ENCODE data around the gene GALNT5. TPM values are rescaled to one million over a fixed set of nuclear protein-coding genes. Genes with fewer than 3 reads are reported as not detected.
"Not testable (repeated sequence)": the region's sequence is repeated elsewhere in the genome, so short reads cannot be mapped to it uniquely, and the experiment has no call there.

GALNT5 gene
- total RNA-seq, 1 donor from 2014 or later, result 2.2 TPM

DNA sequence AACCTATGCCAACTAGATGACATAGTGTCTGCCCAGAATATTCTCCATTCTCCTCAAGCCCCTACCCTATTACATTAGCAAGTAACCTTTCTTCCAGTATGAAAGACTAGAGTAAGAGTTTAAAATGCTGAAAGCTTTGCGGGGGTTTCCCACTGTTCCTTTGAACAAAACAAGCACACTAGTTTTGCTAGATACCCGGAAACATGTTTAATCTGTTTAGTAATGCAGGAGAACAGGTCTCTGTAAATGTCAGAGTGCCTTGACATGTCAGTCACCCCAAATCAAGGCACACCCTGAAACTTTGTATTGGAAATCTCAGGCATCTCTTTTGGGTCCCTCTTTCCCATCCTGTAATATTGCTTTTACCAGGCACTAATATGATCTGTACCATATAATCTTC, 11.6 kb downstream of the GALNT5 start:
- H3K9me3 Mint-ChIP-seq (ENCODE audit: unreplicated experiment), result peaks cover 1% of the 10 kb centered on the region
- no peak for TF ChIP-seq CTCF (IDR thresholded peaks at IDR 0.05; ENCODE audit: insufficient read depth, low read depth, low read length)
- TF ChIP-seq EZH2 (IDR thresholded peaks at IDR 0.05; ENCODE audit: insufficient read depth, low read length), result no peak
- H3K9me3 ChIP-seq (ENCODE audit: insufficient read depth, low read depth, low read length), result no peaks in the 10 kb centered on the region
- no peak overlapping the region for H3K27ac ChIP-seq (ENCODE audit: low read depth, low read length)
- no peaks in the 10 kb centered on the region for H3K36me3 ChIP-seq (ENCODE audit: insufficient read depth, low read length)
- no peaks in the 10 kb centered on the region for H3K27me3 ChIP-seq (ENCODE audit: insufficient read depth, low read length)
- no peak overlapping the region for H3K4me2 ChIP-seq (ENCODE audit: low read length)
- H3K79me2 ChIP-seq (ENCODE audit: insufficient read depth, low read length), result peaks cover 7% of the 10 kb centered on the region
- H3K4me3 ChIP-seq (ENCODE audit: insufficient read depth, low read depth, low read length), result no peak overlapping the region
- no peak overlapping the region for H2AFZ ChIP-seq (ENCODE audit: low read depth, low read length)
- no peaks in the 10 kb centered on the region for H4K20me1 ChIP-seq (ENCODE audit: insufficient read depth, low read length)
- DNase-seq (ENCODE audit: low read depth) (no peak), FAIRE-seq (no peak)
- H3K27me3 Mint-ChIP-seq (ENCODE audit: low read depth, unreplicated experiment), result no peaks in the 10 kb centered on the region
- no peaks in the 10 kb centered on the region for H3K36me3 Mint-ChIP-seq (ENCODE audit: low read depth, unreplicated experiment)
- H3K4me1 Mint-ChIP-seq (ENCODE audit: low read depth, unreplicated experiment), result peaks cover under 1% of the 10 kb centered on the region
- no peak overlapping the region for H3K4me3 Mint-ChIP-seq (ENCODE audit: unreplicated experiment)
- H3K9ac ChIP-seq (ENCODE audit: low read length), result no peak overlapping the region
- no peak overlapping the region for H3K27ac Mint-ChIP-seq (ENCODE audit: unreplicated experiment)
- no peaks in the 10 kb centered on the region for H3K4me1 ChIP-seq (ENCODE audit: insufficient read depth, low read length)

DNA sequence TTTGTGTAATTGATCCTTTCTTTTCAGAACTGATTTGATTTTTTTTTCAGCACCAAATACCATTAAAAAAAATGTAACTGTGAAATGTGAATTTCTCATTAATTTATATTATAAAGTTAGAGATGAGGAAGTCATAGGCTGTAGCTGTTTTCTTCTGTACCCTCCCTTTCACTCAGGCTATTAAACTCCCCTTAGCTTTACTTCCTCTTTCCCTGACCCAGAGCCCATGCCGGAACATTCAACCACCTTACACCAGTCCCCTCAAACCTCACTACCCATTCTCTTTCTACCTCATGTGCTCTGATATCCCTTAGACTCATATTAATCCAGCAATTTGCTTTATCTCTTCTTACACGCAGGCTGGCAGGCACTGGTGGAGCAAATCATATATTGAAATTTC, 12.4 kb downstream of the GALNT5 start:
- H3K27ac ChIP-seq (ENCODE audit: low read depth, low read length), result no peak overlapping the region
- Mint-ChIP-seq H3K27me3 (ENCODE audit: low read depth, unreplicated experiment) (no peaks in the 10 kb centered on the region), H3K27ac (ENCODE audit: unreplicated experiment) (no peak overlapping the region), H3K4me1 (ENCODE audit: low read depth, unreplicated experiment) (no peaks in the 10 kb centered on the region), H3K9me3 (ENCODE audit: unreplicated experiment) (no peaks in the 10 kb centered on the region), H3K4me3 (ENCODE audit: unreplicated experiment) (no peak overlapping the region), H3K36me3 (ENCODE audit: low read depth, unreplicated experiment) (no peaks in the 10 kb centered on the region)
- no peak overlapping the region for H3K4me3 ChIP-seq (ENCODE audit: insufficient read depth, low read depth, low read length)
- no peaks in the 10 kb centered on the region for H3K36me3 ChIP-seq (ENCODE audit: insufficient read depth, low read length)
- no peaks in the 10 kb centered on the region for H4K20me1 ChIP-seq (ENCODE audit: insufficient read depth, low read length)
- no peak for TF ChIP-seq EZH2 (IDR thresholded peaks at IDR 0.05; ENCODE audit: insufficient read depth, low read length)
- no peaks in the 10 kb centered on the region for H3K4me1 ChIP-seq (ENCODE audit: insufficient read depth, low read length)
- H3K27me3 ChIP-seq (ENCODE audit: insufficient read depth, low read length), result no peaks in the 10 kb centered on the region
- FAIRE-seq (no peak), DNase-seq (ENCODE audit: low read depth) (no peak)
- H3K9me3 ChIP-seq (ENCODE audit: insufficient read depth, low read depth, low read length), result no peaks in the 10 kb centered on the region
- H2AFZ ChIP-seq (ENCODE audit: low read depth, low read length), result no peak overlapping the region
- H3K4me2 ChIP-seq (ENCODE audit: low read length), result no peak overlapping the region
- no peak overlapping the region for H3K9ac ChIP-seq (ENCODE audit: low read length)
- H3K79me2 ChIP-seq (ENCODE audit: insufficient read depth, low read length), result peaks cover 7% of the 10 kb centered on the region

DNA sequence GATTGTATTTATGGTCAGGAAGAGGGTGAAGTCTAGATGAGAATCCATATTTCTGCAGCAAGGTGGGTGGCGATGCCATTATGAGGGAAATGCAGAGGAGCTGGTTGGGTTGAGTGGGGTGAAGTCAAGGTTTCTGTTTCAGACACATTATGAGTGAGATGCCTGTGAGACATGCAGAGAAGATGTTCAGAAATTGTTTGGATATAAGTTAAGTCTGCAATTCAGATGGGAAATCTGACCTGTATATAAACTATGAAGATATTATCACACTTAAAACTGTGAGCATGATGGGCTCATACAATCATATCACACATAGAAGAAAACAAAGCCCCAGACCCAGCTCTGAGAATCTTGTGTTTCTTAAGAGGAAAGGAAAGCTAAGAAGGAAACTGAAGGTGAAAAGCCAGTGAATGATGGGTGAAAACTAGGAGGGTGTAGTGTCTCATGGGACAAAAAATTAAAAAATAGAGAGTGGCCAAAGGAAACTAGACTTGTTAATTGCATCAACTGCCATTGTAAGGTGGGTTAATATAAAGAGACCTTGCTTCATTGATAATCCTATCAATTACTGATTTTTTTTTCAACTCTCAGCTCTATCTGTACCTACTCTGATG, 14.2 kb downstream of the GALNT5 start:
- H3K4me1 ChIP-seq (ENCODE audit: insufficient read depth, low read length), result no peaks in the 10 kb centered on the region
- H3K27me3 Mint-ChIP-seq (ENCODE audit: low read depth, unreplicated experiment), result no peaks in the 10 kb centered on the region
- no peaks in the 10 kb centered on the region for H4K20me1 ChIP-seq (ENCODE audit: insufficient read depth, low read length)
- H3K4me1 Mint-ChIP-seq (ENCODE audit: low read depth, unreplicated experiment), result no peaks in the 10 kb centered on the region
- no peak overlapping the region for H3K4me2 ChIP-seq (ENCODE audit: low read length)
- H3K9me3 Mint-ChIP-seq (ENCODE audit: unreplicated experiment), result no peaks in the 10 kb centered on the region
- no peak for FAIRE-seq
- no peak overlapping the region for H3K4me3 ChIP-seq (ENCODE audit: insufficient read depth, low read depth, low read length)
- H3K9ac ChIP-seq (ENCODE audit: low read length), result no peak overlapping the region
- no peak overlapping the region for H3K27ac Mint-ChIP-seq (ENCODE audit: unreplicated experiment)
- no peaks in the 10 kb centered on the region for H3K9me3 ChIP-seq (ENCODE audit: insufficient read depth, low read depth, low read length)
- no peaks in the 10 kb centered on the region for H3K36me3 ChIP-seq (ENCODE audit: insufficient read depth, low read length)
- TF ChIP-seq CTCF (IDR thresholded peaks at IDR 0.05; ENCODE audit: insufficient read depth, low read depth, low read length) (no peak), EZH2 (IDR thresholded peaks at IDR 0.05; ENCODE audit: insufficient read depth, low read length) (no peak)
- no peak overlapping the region for H2AFZ ChIP-seq (ENCODE audit: low read depth, low read length)
- H3K27me3 ChIP-seq (ENCODE audit: insufficient read depth, low read length), result no peaks in the 10 kb centered on the region
- no peaks in the 10 kb centered on the region for H3K36me3 Mint-ChIP-seq (ENCODE audit: low read depth, unreplicated experiment)
- no peak for DNase-seq (ENCODE audit: low read depth)
- no peaks in the 10 kb centered on the region for H3K79me2 ChIP-seq (ENCODE audit: insufficient read depth, low read length)
- H3K27ac ChIP-seq (ENCODE audit: low read depth, low read length), result no peak overlapping the region
- H3K4me3 Mint-ChIP-seq (ENCODE audit: unreplicated experiment), result no peak overlapping the region

- H3K79me2 ChIP-seq (ENCODE audit: insufficient read depth, low read length); H3K27ac ChIP-seq (ENCODE audit: low read depth, low read length); DNase-seq (ENCODE audit: low read depth); H3K27me3 ChIP-seq (ENCODE audit: insufficient read depth, low read length); H3K27ac Mint-ChIP-seq (ENCODE audit: unreplicated experiment); H3K9ac ChIP-seq (ENCODE audit: low read length); H3K4me2 ChIP-seq (ENCODE audit: low read length); H3K9me3 ChIP-seq (ENCODE audit: insufficient read depth, low read depth, low read length); H3K4me3 ChIP-seq (ENCODE audit: insufficient read depth, low read depth, low read length); H3K4me1 Mint-ChIP-seq (ENCODE audit: low read depth, unreplicated experiment); H3K4me1 ChIP-seq (ENCODE audit: insufficient read depth, low read length); H3K4me3 Mint-ChIP-seq (ENCODE audit: unreplicated experiment); H2AFZ ChIP-seq (ENCODE audit: low read depth, low read length); H3K36me3 Mint-ChIP-seq (ENCODE audit: low read depth, unreplicated experiment); H4K20me1 ChIP-seq (ENCODE audit: insufficient read depth, low read length); H3K27me3 Mint-ChIP-seq (ENCODE audit: low read depth, unreplicated experiment); H3K9me3 Mint-ChIP-seq (ENCODE audit: unreplicated experiment); H3K36me3 ChIP-seq (ENCODE audit: insufficient read depth, low read length); FAIRE-seq: not testable (repeated sequence)
Observed at GRCh38 chr2:157279311-157279710, 21.8 kb downstream of the GALNT5 start.
